HEK293 (cell line): ENCODE data around the gene CLIP3.
A peak's percentile ranks its signal among the peaks of the same experiment; 100 is the strongest.

Experiments used
- CTCF ChIA-PET: fragments of 350-600 bp; formaldehyde crosslinking; extraction: SDS; loops from one replicate; lab custom pipeline; 2021; ENCODE audit warnings: antibody characterized with exemption; lab: Yijun Ruan, JAX
- POLR2A ChIA-PET: fragments of 300-600 bp; formaldehyde crosslinking; extraction: SDS; loops from one replicate; lab custom pipeline; 2020; ENCODE audit warnings: antibody characterized with exemption, inconsistent platforms; lab: Yijun Ruan, JAX
- H3K27ac ChIP-seq: fragments of 200-500 bp; sonication (Bioruptor generic); 2 replicates; pipeline ENCODE4 v1.5.1; 2014; ENCODE audit warnings: low read depth, low read length, control low read depth, inconsistent platforms; ENCODE audit errors: extremely low read depth
- H3K36me3 ChIP-seq, 2 experiments: fragments of 200-500 bp in 1 of 2; sonication (Bioruptor generic) in 1 of 2; 1 replicate in 1 of 2; 2 replicates in 1 of 2; pipeline ENCODE4 v1.5.1; 2014 to 2017; ENCODE audit warnings: inconsistent platforms in 2 of 2, low read length in 2 of 2; ENCODE audit not compliant: control insufficient read depth in 2 of 2, insufficient read depth in 1 of 2
- H3K4me1 ChIP-seq: fragments of 200-500 bp; sonication (Bioruptor generic); 2 replicates; pipeline ENCODE4 v1.5.1; 2014; ENCODE audit warnings: mild to moderate bottlenecking, low read length, inconsistent platforms; ENCODE audit not compliant: control insufficient read depth, insufficient read depth
- H3K4me3 ChIP-seq: 2 replicates; pipeline ENCODE4 v1.5.1; 2011; ENCODE audit warnings: low read depth, mild to moderate bottlenecking, control low read depth, low read length, moderate library complexity
- H3K9me3 ChIP-seq: fragments of 200-500 bp; sonication (Bioruptor generic); 2 replicates; pipeline ENCODE4 v1.5.1; 2014; ENCODE audit warnings: low read depth, low read length, inconsistent platforms; ENCODE audit not compliant: control insufficient read depth, insufficient read depth
- ZBTB1 ChIP-seq: fragments of 450-650 bp; formaldehyde crosslinking; IDR thresholded peaks from 2 replicates; pipeline ENCODE4 v1.5.1; 2016; ENCODE audit warnings: missing biosample characterization, missing genetic modification characterization
- ZBTB8A ChIP-seq: fragments of 450-650 bp; formaldehyde crosslinking; IDR thresholded peaks from 2 replicates; pipeline ENCODE4 v1.5.1; 2016; ENCODE audit warnings: missing biosample characterization, missing genetic modification characterization
- ZFHX2 ChIP-seq: fragments of 450-650 bp; formaldehyde crosslinking; conservative IDR thresholded peaks from 2 replicates; pipeline ENCODE4 v1.5.1; 2016; ENCODE audit warnings: missing biosample characterization, missing genetic modification characterization
- ZNF121 ChIP-seq: fragments of 450-650 bp; formaldehyde crosslinking; IDR thresholded peaks from 2 replicates; pipeline ENCODE4 v1.5.1; 2016; ENCODE audit warnings: missing biosample characterization, missing genetic modification characterization
- ZNF132 ChIP-seq: fragments of 450-650 bp; formaldehyde crosslinking; IDR thresholded peaks from 2 replicates; pipeline ENCODE4 v1.5.1; 2017; ENCODE audit warnings: missing biosample characterization, missing genetic modification characterization, borderline replicate concordance
- ZNF311 ChIP-seq: fragments of 450-650 bp; formaldehyde crosslinking; IDR thresholded peaks from 2 replicates; pipeline ENCODE4 v1.5.1; 2017; ENCODE audit warnings: missing biosample characterization, missing genetic modification characterization, borderline replicate concordance
- ZNF426 ChIP-seq: fragments of 450-650 bp; formaldehyde crosslinking; IDR thresholded peaks from 2 replicates; pipeline ENCODE4 v1.5.1; 2017; ENCODE audit warnings: missing biosample characterization, missing genetic modification characterization, mild to moderate bottlenecking, inconsistent platforms, moderate library complexity
- ZNF501 ChIP-seq: fragments of 450-650 bp; formaldehyde crosslinking; IDR thresholded peaks from 2 replicates; pipeline ENCODE4 v1.5.1; 2016; ENCODE audit warnings: missing biosample characterization, missing genetic modification characterization
- ZNF514 ChIP-seq: fragments of 450-650 bp; formaldehyde crosslinking; IDR thresholded peaks from 2 replicates; pipeline ENCODE4 v1.5.1; 2016; ENCODE audit warnings: missing biosample characterization, missing genetic modification characterization
- ZNF560 ChIP-seq: fragments of 450-650 bp; formaldehyde crosslinking; IDR thresholded peaks from 2 replicates; pipeline ENCODE4 v1.5.1; 2017; ENCODE audit warnings: missing biosample characterization, missing genetic modification characterization, borderline replicate concordance
- ZNF664 ChIP-seq: fragments of 450-650 bp; formaldehyde crosslinking; IDR thresholded peaks from 2 replicates; pipeline ENCODE4 v1.5.1; 2016; ENCODE audit warnings: missing biosample characterization, missing genetic modification characterization
- ZNF707 ChIP-seq: fragments of 450-650 bp; formaldehyde crosslinking; IDR thresholded peaks from 2 replicates; pipeline ENCODE4 v1.5.1; 2016; ENCODE audit warnings: missing biosample characterization, missing genetic modification characterization
- ZNF776 ChIP-seq: fragments of 450-650 bp; formaldehyde crosslinking; IDR thresholded peaks from 2 replicates; pipeline ENCODE4 v1.5.0; 2017; ENCODE audit warnings: missing biosample characterization, missing genetic modification characterization, borderline replicate concordance
- TF ChIP-seq, protein P1 (sequence below): fragments of 450-650 bp; formaldehyde crosslinking; IDR thresholded peaks from 2 replicates; pipeline ENCODE4 v1.5.1; 2016; ENCODE audit warnings: missing biosample characterization, missing genetic modification characterization
- TF ChIP-seq, protein P2 (sequence below): fragments of 450-650 bp; formaldehyde crosslinking; IDR thresholded peaks from 2 replicates; pipeline ENCODE4 v1.5.1; 2016; ENCODE audit warnings: missing biosample characterization, missing genetic modification characterization
- TF ChIP-seq, protein P3 (sequence below): fragments of 450-650 bp; formaldehyde crosslinking; IDR thresholded peaks from 2 replicates; pipeline ENCODE4 v1.5.1; 2016; ENCODE audit warnings: missing biosample characterization, missing genetic modification characterization
- TF ChIP-seq, protein P4 (sequence below): fragments of 450-650 bp; formaldehyde crosslinking; IDR thresholded peaks from 2 replicates; pipeline ENCODE4 v1.5.1; 2016; ENCODE audit warnings: missing biosample characterization, missing genetic modification characterization
- TF ChIP-seq, protein P5 (sequence below): fragments of 450-650 bp; IDR thresholded peaks from 2 replicates; pipeline ENCODE4 v1.5.1; 2018; ENCODE audit warnings: missing biosample characterization, missing genetic modification characterization

Gene CLIP3

DNA sequence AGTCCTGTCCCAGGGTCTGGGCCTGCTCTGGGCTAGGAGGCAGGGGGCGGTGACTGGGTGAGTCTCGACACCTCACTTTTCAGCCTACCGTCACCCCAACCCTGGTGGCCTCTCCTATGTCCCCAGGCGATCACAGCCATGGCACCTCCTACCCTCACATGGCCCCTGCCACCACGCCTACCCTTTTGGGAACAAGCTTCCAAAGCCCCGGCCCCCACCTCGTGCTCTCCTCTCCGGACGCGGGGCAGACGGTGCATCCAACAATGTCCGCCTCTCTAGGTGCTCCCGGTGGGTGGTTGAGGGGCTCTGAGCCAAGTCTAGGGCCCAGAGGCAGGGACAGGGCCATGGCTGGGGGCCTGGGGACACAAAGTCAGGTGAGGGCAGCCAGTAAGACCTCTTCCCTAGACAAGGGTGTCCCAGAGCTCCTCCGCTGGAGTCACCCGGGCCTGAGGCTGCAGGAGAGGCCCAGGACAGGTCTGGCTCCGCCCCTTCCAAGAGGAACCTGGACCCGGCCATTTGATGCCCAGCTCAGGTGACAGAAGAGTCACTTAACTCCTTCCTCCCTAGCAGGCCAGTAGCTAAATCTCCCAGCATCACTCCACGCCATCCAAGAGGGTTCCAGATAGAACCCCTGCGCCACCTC, 24.2 kb downstream of the CLIP3 start, which contains the start of gene SYNE4:
Gene SYNE4, minus strand, starts transcription at position 478 of the 643 bp plus-strand sequence. Its CDS starts 132 bp downstream, at position 346.
- TF ChIP-seq ZBTB1 (tag by site-specific recombination) (no peak), ZBTB8A (no peak)
- TF ChIP-seq, protein P1, sequence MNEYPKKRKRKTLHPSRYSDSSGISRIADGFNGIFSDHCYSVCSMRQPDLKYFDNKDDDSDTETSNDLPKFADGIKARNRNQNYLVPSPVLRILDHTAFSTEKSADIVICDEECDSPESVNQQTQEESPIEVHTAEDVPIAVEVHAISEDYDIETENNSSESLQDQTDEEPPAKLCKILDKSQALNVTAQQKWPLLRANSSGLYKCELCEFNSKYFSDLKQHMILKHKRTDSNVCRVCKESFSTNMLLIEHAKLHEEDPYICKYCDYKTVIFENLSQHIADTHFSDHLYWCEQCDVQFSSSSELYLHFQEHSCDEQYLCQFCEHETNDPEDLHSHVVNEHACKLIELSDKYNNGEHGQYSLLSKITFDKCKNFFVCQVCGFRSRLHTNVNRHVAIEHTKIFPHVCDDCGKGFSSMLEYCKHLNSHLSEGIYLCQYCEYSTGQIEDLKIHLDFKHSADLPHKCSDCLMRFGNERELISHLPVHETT, result no peak
- TF ChIP-seq, protein P2, sequence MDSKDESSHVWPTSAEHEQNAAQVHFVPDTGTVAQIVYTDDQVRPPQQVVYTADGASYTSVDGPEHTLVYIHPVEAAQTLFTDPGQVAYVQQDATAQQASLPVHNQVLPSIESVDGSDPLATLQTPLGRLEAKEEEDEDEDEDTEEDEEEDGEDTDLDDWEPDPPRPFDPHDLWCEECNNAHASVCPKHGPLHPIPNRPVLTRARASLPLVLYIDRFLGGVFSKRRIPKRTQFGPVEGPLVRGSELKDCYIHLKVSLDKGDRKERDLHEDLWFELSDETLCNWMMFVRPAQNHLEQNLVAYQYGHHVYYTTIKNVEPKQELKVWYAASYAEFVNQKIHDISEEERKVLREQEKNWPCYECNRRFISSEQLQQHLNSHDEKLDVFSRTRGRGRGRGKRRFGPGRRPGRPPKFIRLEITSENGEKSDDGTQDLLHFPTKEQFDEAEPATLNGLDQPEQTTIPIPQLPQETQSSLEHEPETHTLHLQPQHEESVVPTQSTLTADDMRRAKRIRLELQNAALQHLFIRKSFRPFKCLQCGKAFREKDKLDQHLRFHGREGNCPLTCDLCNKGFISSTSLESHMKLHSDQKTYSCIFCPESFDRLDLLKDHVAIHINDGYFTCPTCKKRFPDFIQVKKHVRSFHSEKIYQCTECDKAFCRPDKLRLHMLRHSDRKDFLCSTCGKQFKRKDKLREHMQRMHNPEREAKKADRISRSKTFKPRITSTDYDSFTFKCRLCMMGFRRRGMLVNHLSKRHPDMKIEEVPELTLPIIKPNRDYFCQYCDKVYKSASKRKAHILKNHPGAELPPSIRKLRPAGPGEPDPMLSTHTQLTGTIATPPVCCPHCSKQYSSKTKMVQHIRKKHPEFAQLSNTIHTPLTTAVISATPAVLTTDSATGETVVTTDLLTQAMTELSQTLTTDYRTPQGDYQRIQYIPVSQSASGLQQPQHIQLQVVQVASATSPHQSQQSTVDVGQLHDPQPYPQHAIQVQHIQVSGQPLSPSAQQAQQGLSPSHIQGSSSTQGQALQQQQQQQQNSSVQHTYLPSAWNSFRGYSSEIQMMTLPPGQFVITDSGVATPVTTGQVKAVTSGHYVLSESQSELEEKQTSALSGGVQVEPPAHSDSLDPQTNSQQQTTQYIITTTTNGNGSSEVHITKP, result peak; percentile 52; the same call in 1 of the 2 replicates
- H3K4me3 ChIP-seq, result no peak within 1 kb of the TSS
- ChIA-PET CTCF (interaction anchor here (0.7 to 1.2 kb wide), 5 partner anchors 9 to 189 kb away, joined by 3 to 6 read pairs (median 3); no protein-coding TSS in a partner anchor), POLR2A (interaction anchor here (1.0 to 2.3 kb wide), 6 partner anchors 11 to 306 kb away, joined by 3 to 12 read pairs (median 4); partner anchors contain the start of gene THAP8)
- H3K27ac ChIP-seq, result peak within 1 kb of the TSS; percentile 38; the same call in 1 of the 2 replicates
- no peaks in the 10 kb centered on the region for H3K9me3 ChIP-seq
- H3K4me1 ChIP-seq, result peaks cover 9% of the 10 kb centered on the region
- peaks cover 8 to 34% of the 10 kb centered on the region in 2 experiments; a peak in 2 of 3 replicates for H3K36me3 ChIP-seq

DNA sequence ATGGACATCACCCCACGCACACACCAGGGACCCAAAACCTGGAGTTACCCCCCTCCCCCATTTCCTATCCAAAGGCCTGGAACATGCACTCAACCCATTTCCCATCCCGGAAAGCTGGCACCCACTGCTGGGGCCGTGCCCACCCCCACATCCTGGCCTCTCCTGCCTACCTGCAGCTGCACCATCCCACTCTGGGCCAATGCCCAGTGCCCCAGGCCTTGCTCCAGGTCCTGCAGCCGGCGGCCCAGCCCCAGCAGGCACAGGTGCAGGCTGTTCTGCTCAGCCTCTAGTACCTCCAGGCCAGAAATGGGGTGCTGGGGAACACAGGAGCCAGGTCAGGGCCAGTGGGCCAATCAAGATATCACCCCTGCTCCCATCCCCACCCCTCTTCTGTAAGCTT, 25.7 kb downstream of the CLIP3 start:
- no peak overlapping the region for H3K27ac ChIP-seq
- POLR2A ChIA-PET, result interaction anchor here (1.0 kb wide), 1 partner anchor 55 kb away, joined by 4 read pairs; no protein-coding TSS in a partner anchor
- peaks cover 5% of the 10 kb centered on the region for H3K4me1 ChIP-seq
- no peak overlapping the region for H3K4me3 ChIP-seq
- H3K9me3 ChIP-seq, result no peaks in the 10 kb centered on the region
- TF ChIP-seq, protein P3, sequence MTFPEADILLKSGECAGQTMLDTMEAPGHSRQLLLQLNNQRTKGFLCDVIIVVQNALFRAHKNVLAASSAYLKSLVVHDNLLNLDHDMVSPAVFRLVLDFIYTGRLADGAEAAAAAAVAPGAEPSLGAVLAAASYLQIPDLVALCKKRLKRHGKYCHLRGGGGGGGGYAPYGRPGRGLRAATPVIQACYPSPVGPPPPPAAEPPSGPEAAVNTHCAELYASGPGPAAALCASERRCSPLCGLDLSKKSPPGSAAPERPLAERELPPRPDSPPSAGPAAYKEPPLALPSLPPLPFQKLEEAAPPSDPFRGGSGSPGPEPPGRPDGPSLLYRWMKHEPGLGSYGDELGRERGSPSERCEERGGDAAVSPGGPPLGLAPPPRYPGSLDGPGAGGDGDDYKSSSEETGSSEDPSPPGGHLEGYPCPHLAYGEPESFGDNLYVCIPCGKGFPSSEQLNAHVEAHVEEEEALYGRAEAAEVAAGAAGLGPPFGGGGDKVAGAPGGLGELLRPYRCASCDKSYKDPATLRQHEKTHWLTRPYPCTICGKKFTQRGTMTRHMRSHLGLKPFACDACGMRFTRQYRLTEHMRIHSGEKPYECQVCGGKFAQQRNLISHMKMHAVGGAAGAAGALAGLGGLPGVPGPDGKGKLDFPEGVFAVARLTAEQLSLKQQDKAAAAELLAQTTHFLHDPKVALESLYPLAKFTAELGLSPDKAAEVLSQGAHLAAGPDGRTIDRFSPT (tag by site-specific recombination), result 0 out of 2 replicates have a peak, but pooled peaks have one; percentile 19
- TF ChIP-seq ZNF501 (tag by site-specific recombination), result no peak
- no peak for TF ChIP-seq ZNF121 (tag by site-specific recombination)
- TF ChIP-seq ZNF426 (tag by site-specific recombination), result no peak
- TF ChIP-seq ZNF707 (tag by site-specific recombination), result no peak
- TF ChIP-seq ZNF311 (tag by site-specific recombination), result no peak
- TF ChIP-seq ZFHX2 (tag by site-specific recombination), result 0 out of 2 replicates have a peak, but pooled peaks have one; percentile 10
- CTCF ChIA-PET, result interaction anchor here (0.7 kb wide), 2 partner anchors 58 to 125 kb away, joined by 4 to 6 read pairs; no protein-coding TSS in a partner anchor
- peaks cover 15 to 45% of the 10 kb centered on the region in 2 experiments; a peak in 2 of 3 replicates for H3K36me3 ChIP-seq

DNA sequence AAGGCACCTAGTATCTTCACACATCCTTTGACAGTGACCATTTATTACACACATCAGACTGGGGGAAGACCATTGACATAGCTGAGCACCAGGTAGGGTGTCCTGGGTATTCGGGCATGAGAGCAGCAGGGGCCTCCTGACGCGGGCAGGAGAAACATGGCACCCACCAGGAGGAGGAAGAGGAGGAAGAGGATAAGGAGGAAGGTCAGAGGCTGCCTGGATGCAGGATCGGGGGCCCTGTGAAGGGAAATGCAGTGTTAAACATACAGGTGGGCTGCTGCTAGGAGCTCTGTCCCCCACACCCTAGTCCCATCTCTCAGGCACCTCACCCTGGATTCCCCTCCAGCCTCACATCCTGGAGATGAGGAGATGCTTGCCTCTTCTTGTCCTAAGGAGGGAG, 29.4 kb downstream of the CLIP3 start:
- Histone ChIP-seq H3K4me1 (peaks cover 6% of the 10 kb centered on the region; the same call in 1 of the 2 replicates), H3K36me3 (peaks cover 27 to 63% of the 10 kb centered on the region in 2 experiments), H3K9me3 (no peaks in the 10 kb centered on the region; the same call in 1 of the 2 replicates), H3K27ac (no peak overlapping the region), H3K4me3 (no peak overlapping the region)
- TF ChIP-seq ZNF514 (no peak), ZNF132 (tag by site-specific recombination) (no peak), ZNF664 (tag by site-specific recombination) (no peak), ZNF776 (no peak), ZNF560 (no peak)
- TF ChIP-seq, protein P4, sequence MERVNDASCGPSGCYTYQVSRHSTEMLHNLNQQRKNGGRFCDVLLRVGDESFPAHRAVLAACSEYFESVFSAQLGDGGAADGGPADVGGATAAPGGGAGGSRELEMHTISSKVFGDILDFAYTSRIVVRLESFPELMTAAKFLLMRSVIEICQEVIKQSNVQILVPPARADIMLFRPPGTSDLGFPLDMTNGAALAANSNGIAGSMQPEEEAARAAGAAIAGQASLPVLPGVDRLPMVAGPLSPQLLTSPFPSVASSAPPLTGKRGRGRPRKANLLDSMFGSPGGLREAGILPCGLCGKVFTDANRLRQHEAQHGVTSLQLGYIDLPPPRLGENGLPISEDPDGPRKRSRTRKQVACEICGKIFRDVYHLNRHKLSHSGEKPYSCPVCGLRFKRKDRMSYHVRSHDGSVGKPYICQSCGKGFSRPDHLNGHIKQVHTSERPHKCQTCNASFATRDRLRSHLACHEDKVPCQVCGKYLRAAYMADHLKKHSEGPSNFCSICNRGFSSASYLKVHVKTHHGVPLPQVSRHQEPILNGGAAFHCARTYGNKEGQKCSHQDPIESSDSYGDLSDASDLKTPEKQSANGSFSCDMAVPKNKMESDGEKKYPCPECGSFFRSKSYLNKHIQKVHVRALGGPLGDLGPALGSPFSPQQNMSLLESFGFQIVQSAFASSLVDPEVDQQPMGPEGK (tag by site-specific recombination), result no peak
- TF ChIP-seq, protein P5, sequence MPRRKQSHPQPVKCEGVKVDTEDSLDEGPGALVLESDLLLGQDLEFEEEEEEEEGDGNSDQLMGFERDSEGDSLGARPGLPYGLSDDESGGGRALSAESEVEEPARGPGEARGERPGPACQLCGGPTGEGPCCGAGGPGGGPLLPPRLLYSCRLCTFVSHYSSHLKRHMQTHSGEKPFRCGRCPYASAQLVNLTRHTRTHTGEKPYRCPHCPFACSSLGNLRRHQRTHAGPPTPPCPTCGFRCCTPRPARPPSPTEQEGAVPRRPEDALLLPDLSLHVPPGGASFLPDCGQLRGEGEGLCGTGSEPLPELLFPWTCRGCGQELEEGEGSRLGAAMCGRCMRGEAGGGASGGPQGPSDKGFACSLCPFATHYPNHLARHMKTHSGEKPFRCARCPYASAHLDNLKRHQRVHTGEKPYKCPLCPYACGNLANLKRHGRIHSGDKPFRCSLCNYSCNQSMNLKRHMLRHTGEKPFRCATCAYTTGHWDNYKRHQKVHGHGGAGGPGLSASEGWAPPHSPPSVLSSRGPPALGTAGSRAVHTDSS (tag by site-specific recombination), result peak; percentile 91
- CTCF ChIA-PET, result interaction anchor here (0.7 to 1.0 kb wide), 2 partner anchors 9 to 411 kb away, joined by 3 read pairs; no protein-coding TSS in a partner anchor
- POLR2A ChIA-PET, result interaction anchor here (0.7 to 6.4 kb wide), 2 partner anchors 11 to 114 kb away, joined by 3 to 37 read pairs; partner anchors contain the start of gene ALKBH6
